WTC11 (cell line): ENCODE measurements around the gene ZNF30. TPM values are rescaled to one million over a fixed set of nuclear protein-coding genes. Genes with fewer than 3 reads are reported as not detected.

ENCODE experiments used
- ATAC-seq: fragments of 200-7000 bp; cut with Tn5 transposase; 2 replicates; pipeline ENCODE4 v1.10.0; 2021; ENCODE audit warnings: mild to moderate bottlenecking, moderate library complexity
- CTCF ChIA-PET: fragments of 300-600 bp; sonication (Branson Sonifier 250); formaldehyde crosslinking; loops from one replicate; lab custom pipeline; 2021; ENCODE audit warnings: antibody characterized with exemption; lab: Charles Lee
- POLR2A ChIA-PET: fragments of 350-600 bp; sonication (Branson Sonifier 250); formaldehyde crosslinking; loops from one replicate; lab custom pipeline; 2021; ENCODE audit warnings: antibody characterized with exemption; lab: Charles Lee
- DNase-seq: peaks from one replicate; pipeline ENCODE4 v3.0.0; 2021; ENCODE audit warnings: low spot score
- H3K27ac Mint-ChIP-seq: 2 replicates; pipeline ENCODE4 v1.8.0; 2021; ENCODE audit warnings: mixed read lengths
- H3K27me3 Mint-ChIP-seq: 2 replicates; pipeline ENCODE4 v1.8.0; 2021; ENCODE audit warnings: low read depth, mild to moderate bottlenecking, moderate library complexity, mixed read lengths
- H3K36me3 Mint-ChIP-seq: 2 replicates; pipeline ENCODE4 v1.8.0; 2021; ENCODE audit warnings: mixed read lengths
- H3K4me1 Mint-ChIP-seq: 2 replicates; pipeline ENCODE4 v1.8.0; 2022; ENCODE audit warnings: mixed read lengths
- H3K4me3 Mint-ChIP-seq: 2 replicates; pipeline ENCODE4 v1.8.0; 2021; ENCODE audit warnings: mild to moderate bottlenecking, moderate library complexity, mixed read lengths
- H3K9me3 Mint-ChIP-seq: 2 replicates; pipeline ENCODE4 v1.8.0; 2021; ENCODE audit warnings: mixed read lengths
- AR ChIP-seq: fragments of 250-450 bp; sonication (Bioruptor Pico); IDR thresholded peaks from 2 replicates; pipeline ENCODE4 v1.9.0; 2021; ENCODE audit warnings: mild to moderate bottlenecking
- ATF2 ChIP-seq: sonication (generic); formaldehyde crosslinking; IDR thresholded peaks from 2 replicates; pipeline ENCODE4 v1.8.1; 2022; ENCODE audit warnings: low read depth, missing genetic modification reagents, borderline replicate concordance
- ATF6 ChIP-seq: sonication (generic); formaldehyde crosslinking; IDR thresholded peaks from 2 replicates; pipeline ENCODE4 v1.8.1; 2023; ENCODE audit warnings: mild to moderate bottlenecking, missing genetic modification reagents
- E2F1 ChIP-seq: sonication (generic); formaldehyde crosslinking; IDR thresholded peaks from 2 replicates; pipeline ENCODE4 v1.8.0; 2022; ENCODE audit warnings: mild to moderate bottlenecking, missing genetic modification reagents
- ELF4 ChIP-seq: sonication (generic); formaldehyde crosslinking; IDR thresholded peaks from 2 replicates; pipeline ENCODE4 v1.8.1; 2022; ENCODE audit warnings: low read depth, mild to moderate bottlenecking, moderate library complexity, missing genetic modification reagents
- FOXK1 ChIP-seq: sonication (generic); formaldehyde crosslinking; IDR thresholded peaks from 2 replicates; pipeline ENCODE4 v1.8.0; 2022; ENCODE audit warnings: mild to moderate bottlenecking, moderate library complexity, missing genetic modification reagents
- FOXP1 ChIP-seq: sonication (generic); formaldehyde crosslinking; IDR thresholded peaks from 2 replicates; pipeline ENCODE4 v1.8.0; 2022; ENCODE audit warnings: missing genetic modification reagents, mild to moderate bottlenecking, moderate library complexity, borderline replicate concordance
- JUN ChIP-seq: sonication (generic); formaldehyde crosslinking; IDR thresholded peaks from 2 replicates; pipeline ENCODE4 v1.8.0; 2023; ENCODE audit warnings: mild to moderate bottlenecking, missing genetic modification reagents
- NR2C2 ChIP-seq: sonication (generic); formaldehyde crosslinking; IDR thresholded peaks from 2 replicates; pipeline ENCODE4 v1.8.0; 2022; ENCODE audit warnings: mild to moderate bottlenecking, missing genetic modification reagents
- OVOL2 ChIP-seq: fragments of 250-450 bp; sonication (Bioruptor Pico); IDR thresholded peaks from 2 replicates; pipeline ENCODE4 v1.9.0; 2021; ENCODE audit warnings: mild to moderate bottlenecking, borderline replicate concordance
- PRRX2 ChIP-seq: fragments of 250-450 bp; sonication (Bioruptor Pico); IDR thresholded peaks from 2 replicates; pipeline ENCODE4 v1.8.0; 2021; ENCODE audit warnings: mild to moderate bottlenecking
- RELA ChIP-seq: sonication (generic); formaldehyde crosslinking; IDR thresholded peaks from 2 replicates; pipeline ENCODE4 v1.8.1; 2022; ENCODE audit warnings: missing genetic modification reagents, mild to moderate bottlenecking, borderline replicate concordance
- TCF7 ChIP-seq: sonication (generic); formaldehyde crosslinking; IDR thresholded peaks from 2 replicates; pipeline ENCODE4 v1.8.0; 2022; ENCODE audit warnings: mild to moderate bottlenecking, low read depth, missing genetic modification reagents, moderate library complexity
- TEAD4 ChIP-seq: sonication (generic); formaldehyde crosslinking; IDR thresholded peaks from 2 replicates; pipeline ENCODE4 v1.8.0; 2022; ENCODE audit warnings: mild to moderate bottlenecking, missing genetic modification reagents
- USF1 ChIP-seq: sonication (generic); formaldehyde crosslinking; IDR thresholded peaks from 2 replicates; pipeline ENCODE4 v1.8.0; 2022; ENCODE audit warnings: mild to moderate bottlenecking, missing genetic modification reagents
- ZNF138 ChIP-seq: sonication (generic); formaldehyde crosslinking; conservative IDR thresholded peaks from 2 replicates; pipeline ENCODE4 v1.8.1; 2022; ENCODE audit warnings: mild to moderate bottlenecking, moderate library complexity, missing genetic modification reagents
- ZNF425 ChIP-seq: fragments of 250-450 bp; sonication (Bioruptor Pico); conservative IDR thresholded peaks from 2 replicates; pipeline ENCODE4 v1.9.0; 2021; ENCODE audit warnings: mild to moderate bottlenecking
- ZNF671 ChIP-seq: fragments of 250-450 bp; sonication (Bioruptor Pico); IDR thresholded peaks from 2 replicates; pipeline ENCODE4 v1.8.0; 2021; ENCODE audit warnings: mild to moderate bottlenecking
- total RNA-seq: library from RNA; stranded (reverse); gene quantifications from 3 replicates; pipeline ENCODE4 v1.2.3, GENCODE V29; 2021
- TF ChIP-seq, protein P1 (sequence below): sonication (generic); formaldehyde crosslinking; conservative IDR thresholded peaks from 2 replicates; pipeline ENCODE4 v1.8.1; 2022; ENCODE audit warnings: mild to moderate bottlenecking, missing genetic modification reagents

The ZNF30 gene
- total RNA-seq, 1 experiment from 2014 or later = 5.4 TPM

- TF ChIP-seq ATF6 (CRISPR knock-in tag) (no peak), ELF4 (CRISPR knock-in tag) (no peak), FOXP1 (CRISPR knock-in tag) (no peak), JUN (CRISPR knock-in tag) (no peak), E2F1 (no peak)
Measured at GRCh38 chr19:34976611-34977010, 49.9 kb downstream of the ZNF30 start (continued).

DNA sequence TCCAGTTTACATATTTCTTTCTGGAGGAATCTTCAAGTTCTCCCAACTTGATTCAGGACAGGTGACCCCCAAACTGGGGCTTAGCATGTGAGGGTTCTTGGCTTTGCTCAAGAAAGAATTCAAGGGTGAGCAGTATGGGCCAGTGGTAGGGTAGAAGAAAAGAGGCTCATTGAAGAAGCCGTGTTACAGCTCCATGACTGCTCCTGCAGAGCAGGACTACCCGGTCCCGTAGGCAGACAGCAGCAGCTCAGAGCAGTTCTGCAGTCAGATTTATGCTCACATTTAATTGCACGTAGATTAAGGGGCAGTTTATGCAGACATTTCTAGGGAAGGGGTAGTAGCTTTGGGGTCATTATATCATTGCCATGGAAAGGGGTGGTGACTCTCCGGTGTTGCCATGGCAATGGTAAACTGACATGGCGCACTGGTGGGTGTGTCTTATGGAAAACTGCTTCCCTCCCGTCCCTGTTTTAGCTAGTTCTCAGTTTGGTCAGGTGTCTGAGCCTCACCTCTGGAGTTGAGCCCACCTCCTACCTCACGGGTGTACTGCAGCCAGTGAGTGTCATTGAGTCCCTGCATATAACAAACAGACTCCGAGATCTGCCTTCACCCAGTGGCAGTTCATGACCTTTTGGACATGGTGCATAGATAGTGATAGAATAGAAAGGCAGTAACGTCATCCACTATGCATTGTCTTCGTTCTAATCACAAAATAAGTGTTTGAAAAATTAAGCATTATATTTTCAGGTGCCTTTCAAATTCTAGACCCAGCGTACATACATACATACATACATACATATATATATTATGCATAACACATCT is 53.3 kb downstream of the ZNF30 start:
- no peak for DNase-seq
- ChIA-PET CTCF (interaction anchor here (0.9 to 1.2 kb wide), 3 partner anchors 16 to 76 kb away, joined by 3 to 4 read pairs (median 3); no protein-coding TSS in a partner anchor), POLR2A (interaction anchor here (0.6 kb wide), 2 partner anchors 1185 to 1383 kb away, joined by 4 to 6 read pairs; no protein-coding TSS in a partner anchor)
- peak; percentile 71 for ATAC-seq
- peaks cover 6% of the 10 kb centered on the region; the same call in 1 of the 2 replicates for H3K27me3 Mint-ChIP-seq
- H3K36me3 Mint-ChIP-seq = peaks cover 20% of the 10 kb centered on the region
- no peak overlapping the region for H3K27ac Mint-ChIP-seq
- peaks cover 23% of the 10 kb centered on the region for H3K4me1 Mint-ChIP-seq
- H3K9me3 Mint-ChIP-seq = peaks cover 37% of the 10 kb centered on the region
- no peak overlapping the region for H3K4me3 Mint-ChIP-seq
- TF ChIP-seq PRRX2 (no peak), AR (CRISPR knock-in tag) (no peak), USF1 (no peak), TCF7 (no peak), OVOL2 (no peak), ATF2 (CRISPR knock-in tag) (no peak)
- TF ChIP-seq, protein P1, sequence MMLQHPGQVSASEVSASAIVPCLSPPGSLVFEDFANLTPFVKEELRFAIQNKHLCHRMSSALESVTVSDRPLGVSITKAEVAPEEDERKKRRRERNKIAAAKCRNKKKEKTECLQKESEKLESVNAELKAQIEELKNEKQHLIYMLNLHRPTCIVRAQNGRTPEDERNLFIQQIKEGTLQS (CRISPR knock-in tag) = no peak
- TF ChIP-seq, all 79 proteins: peak for 0

GRCh38 chr19:34982275-34982674 is 55.6 kb downstream of the ZNF30 start:
- H3K9me3 Mint-ChIP-seq = peaks cover 32% of the 10 kb centered on the region
- peaks cover 11% of the 10 kb centered on the region for H3K36me3 Mint-ChIP-seq
- H3K4me1 Mint-ChIP-seq = peaks cover 25% of the 10 kb centered on the region
- no peak for TF ChIP-seq ATF6 (CRISPR knock-in tag)
- no peak for TF ChIP-seq RELA (CRISPR knock-in tag)
- no peak for TF ChIP-seq PRRX2
- no peak for TF ChIP-seq ZNF671 (CRISPR knock-in tag)
- TF ChIP-seq ZNF425 = no peak
- no peak for TF ChIP-seq NR2C2 (CRISPR knock-in tag)
- TF ChIP-seq FOXK1 (CRISPR knock-in tag) = no peak
- no peak for TF ChIP-seq TEAD4 (CRISPR knock-in tag)
- TF ChIP-seq ZNF138 (CRISPR knock-in tag) = no peak
- H3K27me3 Mint-ChIP-seq = no peaks in the 10 kb centered on the region
- POLR2A ChIA-PET = no interaction called here
- no peak overlapping the region for H3K4me3 Mint-ChIP-seq
- H3K27ac Mint-ChIP-seq = peak overlapping the region; percentile 46; the same call in 1 of the 2 replicates
- DNase-seq = no peak
- CTCF ChIA-PET = no interaction called here
- ATAC-seq = no peak
